Neural cell (in vitro differentiated cells): Measurements from ENCODE around the gene NOM1. TPM values are rescaled to one million over a fixed set of nuclear protein-coding genes. Genes with fewer than 3 reads are reported as not detected.

ENCODE experiments used
- H2AFZ ChIP-seq: fragments of 200-600, 300-800 bp; sonication (generic), shearing (Covaris generic); 2 replicates; pipeline ENCODE4 v1.6.0; 2014; ENCODE audit warnings: low read depth, mild to moderate bottlenecking, antibody characterized with exemption, low read length, moderate library complexity
- H3F3A ChIP-seq: fragments of 200-600 bp; shearing (Covaris generic); 2 replicates; pipeline ENCODE4 v1.6.1; 2016; ENCODE audit warnings: mild to moderate bottlenecking, moderate library complexity, mixed read lengths, antibody characterized with exemption, low read length; ENCODE audit not compliant: insufficient read depth, poor library complexity, severe bottlenecking
- H3K27ac ChIP-seq: fragments of 200-600, 300-800 bp; sonication (generic), shearing (Covaris generic); 2 replicates; pipeline ENCODE4 v1.5.1; 2014; ENCODE audit warnings: mild to moderate bottlenecking, low read length, moderate library complexity
- H3K27me3 ChIP-seq: fragments of 300-800, 200-600 bp; sonication (generic), shearing (Covaris generic); 2 replicates; pipeline ENCODE4 v1.6.0; 2014; ENCODE audit warnings: mild to moderate bottlenecking, low read depth, low read length, moderate library complexity; ENCODE audit not compliant: insufficient read depth
- H3K36me3 ChIP-seq: fragments of 300-800, 200-600 bp; sonication (generic), shearing (Covaris generic); 2 replicates; pipeline ENCODE4 v1.5.1; 2014; ENCODE audit warnings: mild to moderate bottlenecking, antibody characterized with exemption, low read length, moderate library complexity; ENCODE audit not compliant: insufficient read depth
- H3K4me2 ChIP-seq: fragments of 300-800, 200-600 bp; sonication (generic), shearing (Covaris generic); 2 replicates; pipeline ENCODE4 v1.6.0; 2014; ENCODE audit warnings: mild to moderate bottlenecking, low read length
- H3K4me3 ChIP-seq: fragments of 300-800, 200-600 bp; sonication (generic), shearing (Covaris generic); 2 replicates; pipeline ENCODE4 v1.5.1; 2014; ENCODE audit warnings: mild to moderate bottlenecking, low read length, moderate library complexity
- H3K79me2 ChIP-seq: fragments of 200-600 bp; shearing (Covaris generic); replicated peaks from 2 replicates; pipeline ENCODE4 v1.6.0; 2014; ENCODE audit warnings: mild to moderate bottlenecking, low read length, moderate library complexity; ENCODE audit not compliant: insufficient read depth
- H3K9ac ChIP-seq: fragments of 300-800, 200-600 bp; sonication (generic), shearing (Covaris generic); 2 replicates; pipeline ENCODE4 v1.6.1; 2016; ENCODE audit warnings: mild to moderate bottlenecking, low read length, mixed read lengths
- H3K9me2 ChIP-seq: fragments of 200-600 bp; shearing (Covaris generic); 2 replicates; pipeline ENCODE4 v1.6.1; 2016; ENCODE audit warnings: mild to moderate bottlenecking, low read length, mixed read lengths; ENCODE audit not compliant: insufficient read depth
- H3K9me3 ChIP-seq: fragments of 200-600, 300-800 bp; sonication (generic), shearing (Covaris generic); 2 replicates; pipeline ENCODE4 v1.6.1; 2016; ENCODE audit warnings: mild to moderate bottlenecking, mixed run types, low read length, moderate library complexity, mixed read lengths
- H4K20me1 ChIP-seq: fragments of 200-600 bp; shearing (Covaris generic); 2 replicates; pipeline ENCODE4 v1.6.1; 2016; ENCODE audit warnings: mild to moderate bottlenecking, mixed run types; ENCODE audit not compliant: insufficient read depth
- CTCF ChIP-seq: fragments of 450-650 bp; IDR thresholded peaks from 2 replicates; pipeline ENCODE4 v1.5.1; 2014; ENCODE audit warnings: antibody characterized with exemption, mild to moderate bottlenecking, moderate library complexity; ENCODE audit not compliant: poor library complexity, severe bottlenecking
- EP300 ChIP-seq: fragments of 450-650 bp; conservative IDR thresholded peaks from 2 replicates; pipeline ENCODE4 v1.6.1; 2014; ENCODE audit warnings: antibody characterized with exemption, mild to moderate bottlenecking, moderate library complexity; ENCODE audit not compliant: poor library complexity, severe bottlenecking
- EZH2 ChIP-seq: fragments of 200-600, 300-800 bp; shearing (Covaris generic), sonication (generic); IDR thresholded peaks from 2 replicates; pipeline ENCODE4 v1.6.1; 2014; ENCODE audit warnings: antibody characterized with exemption, low read length, borderline replicate concordance, mild to moderate bottlenecking; ENCODE audit not compliant: insufficient read depth, poor library complexity, severe bottlenecking
- MXI1 ChIP-seq: fragments of 450-650 bp; conservative IDR thresholded peaks from 2 replicates; pipeline ENCODE4 v1.6.1; 2014; ENCODE audit warnings: antibody characterized with exemption, mild to moderate bottlenecking; ENCODE audit not compliant: poor library complexity, severe bottlenecking
- POLR2AphosphoS5 ChIP-seq: IDR thresholded peaks from 2 replicates; pipeline ENCODE4 v1.6.1; 2012
- RAD21 ChIP-seq: fragments of 450-650 bp; conservative IDR thresholded peaks from 2 replicates; pipeline ENCODE4 v1.6.1; 2014; ENCODE audit warnings: antibody characterized with exemption, mild to moderate bottlenecking, moderate library complexity
- REST ChIP-seq: IDR thresholded peaks from 2 replicates; pipeline ENCODE4 v1.6.1; 2012; ENCODE audit warnings: borderline replicate concordance
- SMC3 ChIP-seq: fragments of 450-650 bp; conservative IDR thresholded peaks from 2 replicates; pipeline ENCODE4 v1.6.1; 2014; ENCODE audit warnings: antibody characterized with exemption, mild to moderate bottlenecking, moderate library complexity; ENCODE audit not compliant: poor library complexity
- TAF1 ChIP-seq: IDR thresholded peaks from 2 replicates; pipeline ENCODE4 v1.6.1; 2012; ENCODE audit warnings: low read depth
- polyA plus RNA-seq: library from polyadenylated mRNA; depleted of rRNA; stranded (reverse); fragments of >200 nt; gene quantifications from 2 replicates; pipeline ENCODE4 v1.2.3, GENCODE V29; 2014

The NOM1 gene
- polyA plus RNA-seq, 1 donor from 2014 or later, result 22.5 TPM

DNA sequence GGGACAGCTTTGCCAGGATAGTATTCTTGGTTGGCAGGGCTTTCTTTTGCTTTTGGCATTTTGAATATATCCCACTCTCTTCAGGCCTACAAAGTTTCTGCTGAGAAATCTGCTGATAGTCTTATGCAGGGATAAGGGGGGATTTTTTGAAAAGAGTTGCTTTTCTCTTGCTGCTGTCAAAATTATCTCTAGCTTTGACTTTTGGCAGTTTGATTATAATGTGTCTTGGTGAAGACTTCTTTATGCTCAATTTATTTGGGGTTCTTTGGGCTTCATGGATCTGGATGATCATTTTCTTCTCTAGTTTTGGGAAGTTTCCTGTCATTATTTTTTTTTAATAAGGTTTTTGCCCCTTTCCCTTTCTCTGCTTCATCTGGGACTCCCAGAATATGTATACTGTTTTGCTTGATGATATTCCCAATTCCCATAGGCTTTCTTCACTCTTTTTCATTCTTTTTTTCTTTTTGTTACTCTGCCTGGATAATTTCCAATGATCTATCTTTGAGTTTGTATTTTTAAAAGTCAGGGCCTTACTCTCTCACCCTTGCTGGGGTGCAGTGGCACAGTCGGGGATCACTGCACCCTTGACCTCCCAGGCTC lies 29.6 kb downstream of the NOM1 start:
- Histone ChIP-seq H2AFZ (no peak overlapping the region), H3K36me3 (no peaks in the 10 kb centered on the region), H3K9ac (no peak overlapping the region), H3K4me3 (no peak overlapping the region), H3F3A (no peaks in the 10 kb centered on the region), H4K20me1 (no peaks in the 10 kb centered on the region), H3K9me3 (no peaks in the 10 kb centered on the region), H3K27ac (no peak overlapping the region), H3K4me2 (no peak overlapping the region), H3K79me2 (no peaks in the 10 kb centered on the region), H3K27me3 (no peaks in the 10 kb centered on the region), H3K9me2 (no peaks in the 10 kb centered on the region)
- TF ChIP-seq REST (no peak), RAD21 (no peak), CTCF (no peak), TAF1 (no peak), MXI1 (no peak), POLR2AphosphoS5 (no peak), EZH2 (no peak), SMC3 (no peak), EP300 (no peak)

DNA sequence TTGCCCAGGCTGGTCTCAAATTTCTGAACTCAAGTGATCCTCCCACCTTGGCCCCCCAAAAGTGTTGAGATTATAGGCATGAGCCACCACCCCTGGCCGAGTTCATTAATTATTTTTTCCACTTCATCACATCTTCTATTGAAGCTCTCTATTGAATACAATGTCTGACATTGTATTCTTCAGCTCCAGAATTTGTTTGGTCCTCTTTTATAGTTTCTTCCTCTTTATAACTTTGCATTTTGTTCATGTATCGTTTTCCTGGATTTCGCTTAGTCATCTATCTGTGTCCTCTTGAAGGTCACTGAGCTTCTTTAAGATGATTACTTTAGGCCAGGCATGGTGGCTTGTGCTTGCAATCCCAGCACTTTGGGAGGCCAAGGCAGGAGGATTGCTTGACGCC lies 30.2 kb downstream of the NOM1 start:
- no peaks in the 10 kb centered on the region for H3K36me3 ChIP-seq

More for the DNA sequence above, 30.2 kb downstream of the NOM1 start:
- Histone ChIP-seq H3K27ac (no peak overlapping the region), H4K20me1 (no peaks in the 10 kb centered on the region), H3K9ac (no peak overlapping the region), H3K79me2 (no peaks in the 10 kb centered on the region), H3F3A (no peaks in the 10 kb centered on the region), H2AFZ (no peak overlapping the region), H3K9me2 (no peaks in the 10 kb centered on the region), H3K4me2 (no peak overlapping the region), H3K9me3 (no peaks in the 10 kb centered on the region), H3K4me3 (no peak overlapping the region), H3K27me3 (no peaks in the 10 kb centered on the region)
- TF ChIP-seq EP300, result no peak
- no peak for TF ChIP-seq CTCF
- no peak for TF ChIP-seq REST
- TF ChIP-seq EZH2, result no peak
- no peak for TF ChIP-seq SMC3
- TF ChIP-seq TAF1, result no peak
- TF ChIP-seq POLR2AphosphoS5, result no peak
- no peak for TF ChIP-seq RAD21
- TF ChIP-seq MXI1, result no peak
